Activated CD8-positive, alpha-beta T cell treated with anti-CD3 and anti-CD28 coated beads for 36 hours (primary cell): ENCODE measurements around the gene EMP1. TPM values are rescaled to one million over a fixed set of nuclear protein-coding genes. Genes with fewer than 3 reads are reported as not detected.

Experiments
- ATAC-seq: fragments of 200-7000 bp; cut with Tn5 transposase; one replicate; pipeline ENCODE4 v1.10.0; 2021; ENCODE audit warnings: mild to moderate bottlenecking, moderate library complexity
- CTCF ChIA-PET: fragments of 350-600 bp; sonication (Branson Sonifier 250); formaldehyde crosslinking; loops from one replicate; lab custom pipeline; 2021; ENCODE audit warnings: antibody characterized with exemption; lab: Charles Lee
- POLR2A ChIA-PET: fragments of 350-600 bp; sonication (Branson Sonifier 250); formaldehyde crosslinking; loops from one replicate; lab custom pipeline; 2021; ENCODE audit warnings: antibody characterized with exemption; lab: Charles Lee
- DNase-seq: peaks from one replicate; pipeline ENCODE4 v3.0.0-alpha.2; 2020
- H3K27ac Mint-ChIP-seq: one replicate; pipeline ENCODE4 v1.8.0; 2021; ENCODE audit warnings: mild to moderate bottlenecking, mixed read lengths
- H3K27me3 Mint-ChIP-seq: one replicate; pipeline ENCODE4 v1.8.0; 2021; ENCODE audit warnings: mixed read lengths
- H3K36me3 Mint-ChIP-seq: one replicate; pipeline ENCODE4 v1.8.0; 2021; ENCODE audit warnings: low read depth, mixed read lengths
- H3K4me1 Mint-ChIP-seq: one replicate; pipeline ENCODE4 v1.8.0; 2021; ENCODE audit warnings: low read depth, mixed read lengths
- H3K4me3 Mint-ChIP-seq: one replicate; pipeline ENCODE4 v1.8.0; 2021; ENCODE audit warnings: mild to moderate bottlenecking, moderate library complexity, mixed read lengths
- H3K9me3 Mint-ChIP-seq: one replicate; pipeline ENCODE4 v1.8.0; 2021; ENCODE audit warnings: mixed read lengths
- CTCF ChIP-seq: fragments of 200-600 bp; IDR thresholded peaks from one replicate; pipeline ENCODE4 v1.8.0; 2022; ENCODE audit warnings: antibody characterized with exemption, mild to moderate bottlenecking
- intact Hi-C: fragments of 100-400 bp; cut with micrococcal nuclease; formaldehyde crosslinking; loops from one replicate; pipeline ENCODE4 v1.10.0; 2022
- total RNA-seq, 2 experiments: library from RNA; stranded (reverse); gene quantifications; one replicate each; pipeline ENCODE4 v1.2.3, GENCODE V29; 2021

Gene EMP1
- total RNA-seq, 2 experiments from 2014 or later, result 3.1 to 3.6 TPM

GRCh38 chr12:13220838-13221237 is 24.3 kb downstream of the EMP1 start:
- Mint-ChIP-seq H3K4me1 (no peaks in the 10 kb centered on the region), H3K36me3 (no peaks in the 10 kb centered on the region), H3K4me3 (no peak overlapping the region), H3K27ac (no peak overlapping the region), H3K27me3 (peaks cover 8% of the 10 kb centered on the region), H3K9me3 (no peaks in the 10 kb centered on the region)
- ChIA-PET POLR2A (no interaction called here), CTCF (interaction anchor here (4.5 to 8.3 kb wide), 2 partner anchors 9 to 35 kb away, joined by 15 to 58 read pairs; no protein-coding TSS in a partner anchor)
- DNase-seq (no peak), ATAC-seq (no peak)
- intact Hi-C loops, result no loop called here
- TF ChIP-seq CTCF, result no peak

- Mint-ChIP-seq H3K36me3 (no peaks in the 10 kb centered on the region), H3K27ac (no peak overlapping the region), H3K9me3 (no peaks in the 10 kb centered on the region), H3K27me3 (peaks cover 12% of the 10 kb centered on the region), H3K4me3 (no peak overlapping the region), H3K4me1 (no peaks in the 10 kb centered on the region)
- TF ChIP-seq CTCF, result no peak
- DNase-seq (no peak), ATAC-seq (no peak)
- intact Hi-C loops, result no loop called here
- ChIA-PET CTCF (interaction anchor here (1.2 to 8.3 kb wide), 2 partner anchors 10 to 306 kb away, joined by 4 to 58 read pairs; no protein-coding TSS in a partner anchor), POLR2A (no interaction called here)
Measured at GRCh38 chr12:13222076-13222475, 25.6 kb downstream of the EMP1 start.

- H3K4me1 Mint-ChIP-seq, result no peaks in the 10 kb centered on the region
- no peaks in the 10 kb centered on the region for H3K36me3 Mint-ChIP-seq
- no peak for TF ChIP-seq CTCF
- H3K9me3 Mint-ChIP-seq, result no peaks in the 10 kb centered on the region
- intact Hi-C loops, result no loop called here
- ChIA-PET CTCF (interaction anchor here (1.0 to 8.3 kb wide), 4 partner anchors 9 to 33 kb away, joined by 3 to 58 read pairs (median 5); no protein-coding TSS in a partner anchor), POLR2A (interaction anchor here (0.7 kb wide), 1 partner anchor 60 kb away, joined by 3 read pairs; no protein-coding TSS in a partner anchor)
- H3K27me3 Mint-ChIP-seq, result peaks cover 16% of the 10 kb centered on the region
- no peak for DNase-seq
- no peak overlapping the region for H3K4me3 Mint-ChIP-seq
- no peak overlapping the region for H3K27ac Mint-ChIP-seq
- ATAC-seq, result no peak
Measured at GRCh38 chr12:13223179-13223804, 26.8 kb downstream of the EMP1 start.

- no peak for TF ChIP-seq CTCF
- H3K9me3 Mint-ChIP-seq, result no peaks in the 10 kb centered on the region
- intact Hi-C loops, result no loop called here
- ChIA-PET CTCF (interaction anchor here (1.0 to 8.3 kb wide), 4 partner anchors 9 to 32 kb away, joined by 3 to 58 read pairs (median 5); no protein-coding TSS in a partner anchor), POLR2A (no interaction called here)
- no peaks in the 10 kb centered on the region for H3K4me1 Mint-ChIP-seq
- peaks cover 19% of the 10 kb centered on the region for H3K27me3 Mint-ChIP-seq
- ATAC-seq (no peak), DNase-seq (no peak)
- H3K4me3 Mint-ChIP-seq, result no peak overlapping the region
- no peak overlapping the region for H3K27ac Mint-ChIP-seq
- no peaks in the 10 kb centered on the region for H3K36me3 Mint-ChIP-seq
Measured at GRCh38 chr12:13223941-13224340, 27.4 kb downstream of the EMP1 start.

- no peaks in the 10 kb centered on the region for H3K9me3 Mint-ChIP-seq
- no peak for ATAC-seq
- ChIA-PET POLR2A (no interaction called here), CTCF (interaction anchor here (1.1 to 8.3 kb wide), 4 partner anchors 8 to 311 kb away, joined by 3 to 58 read pairs (median 5); no protein-coding TSS in a partner anchor)
- TF ChIP-seq CTCF, result no peak
- no peak overlapping the region for H3K27ac Mint-ChIP-seq
- peaks cover 24% of the 10 kb centered on the region for H3K27me3 Mint-ChIP-seq
- DNase-seq, result no peak
- H3K36me3 Mint-ChIP-seq, result no peaks in the 10 kb centered on the region
- no peak overlapping the region for H3K4me3 Mint-ChIP-seq
- no peaks in the 10 kb centered on the region for H3K4me1 Mint-ChIP-seq
- intact Hi-C loops, result no loop called here
Measured at GRCh38 chr12:13227191-13227590, 30.7 kb downstream of the EMP1 start.
